Activated T-helper 1 cell treated with anti-CD3 and anti-CD28 coated beads, Interleukin-12 subunit alpha, Interleukin-12 subunit beta, Interleukin-2, Interleukin-4 antibody, amounts not matched to agents 30 ng/mL and 10 ng/mL and 1 ng/mL, durations not matched to agents 14 hours and 24 hours and 36 hours (primary cell): ENCODE results near the gene ANKRD33. TPM values are rescaled to one million over a fixed set of nuclear protein-coding genes. Genes with fewer than 3 reads are reported as not detected.

ENCODE experiments used
- DNase-seq: peaks from one replicate; pipeline ENCODE4 v3.0.0; 2021; ENCODE audit warnings: low spot score
- H3K27ac Mint-ChIP-seq: one replicate; pipeline ENCODE4 v1.8.0; 2021; ENCODE audit warnings: mild to moderate bottlenecking, mixed read lengths
- H3K27me3 Mint-ChIP-seq: one replicate; pipeline ENCODE4 v1.8.0; 2022; ENCODE audit warnings: mild to moderate bottlenecking, moderate library complexity, mixed read lengths; ENCODE audit not compliant: insufficient read depth
- H3K36me3 Mint-ChIP-seq: one replicate; pipeline ENCODE4 v1.8.0; 2021; ENCODE audit warnings: low read depth, mixed read lengths
- H3K4me1 Mint-ChIP-seq: one replicate; pipeline ENCODE4 v1.8.0; 2021; ENCODE audit warnings: low read depth, mixed read lengths
- H3K4me3 Mint-ChIP-seq: one replicate; pipeline ENCODE4 v1.8.0; 2021; ENCODE audit warnings: mild to moderate bottlenecking, moderate library complexity, mixed read lengths
- H3K9me3 Mint-ChIP-seq: one replicate; pipeline ENCODE4 v1.8.0; 2021; ENCODE audit warnings: mixed read lengths
- intact Hi-C: fragments of 100-400 bp; cut with micrococcal nuclease; formaldehyde crosslinking; loops from one replicate; pipeline ENCODE4 v1.15.1; 2024
- total RNA-seq: library from RNA; stranded (reverse); gene quantifications from 2 replicates; pipeline ENCODE4 v1.2.3, GENCODE V29; 2022

The ANKRD33 gene
- total RNA-seq, 1 donor from 2014 or later = not detected

- Mint-ChIP-seq H3K4me1 (no peaks in the 10 kb centered on the region), H3K27me3 (peaks cover 15% of the 10 kb centered on the region), H3K4me3 (no peak overlapping the region), H3K27ac (no peak overlapping the region), H3K36me3 (no peaks in the 10 kb centered on the region), H3K9me3 (no peaks in the 10 kb centered on the region)
- intact Hi-C loops = no loop called here
- no peak for DNase-seq
Measured at GRCh38 chr12:51901881-51902280, 14.0 kb downstream of the ANKRD33 start.

DNA sequence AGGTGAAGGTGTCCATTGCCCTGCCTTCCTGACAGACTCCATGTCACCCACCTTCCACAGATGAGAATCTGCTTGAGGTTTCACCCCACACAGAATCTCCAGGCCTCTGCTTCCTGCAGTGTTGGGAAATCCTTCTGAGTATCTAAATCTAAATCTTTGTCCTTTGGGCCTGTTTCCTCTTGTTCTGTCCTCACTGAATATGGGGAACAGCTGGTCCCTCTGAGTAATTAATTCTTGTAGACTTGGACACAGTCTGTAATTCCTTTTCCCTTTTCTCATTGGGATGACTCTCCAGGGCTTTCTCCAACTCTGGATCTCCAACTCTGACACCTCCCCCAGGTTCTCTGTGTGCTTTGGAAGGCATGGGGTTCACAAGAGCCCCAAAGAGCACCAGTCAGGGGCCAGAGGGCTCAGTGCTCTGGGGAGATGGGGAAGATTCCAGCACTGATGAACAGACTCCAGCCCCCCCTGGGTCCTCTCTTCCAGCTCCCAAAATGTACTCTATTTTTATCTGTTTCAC lies 17.1 kb downstream of the ANKRD33 start:
- Mint-ChIP-seq H3K4me3 (no peak overlapping the region), H3K36me3 (no peaks in the 10 kb centered on the region), H3K27me3 (peaks cover 36% of the 10 kb centered on the region), H3K27ac (no peak overlapping the region), H3K9me3 (no peaks in the 10 kb centered on the region), H3K4me1 (no peaks in the 10 kb centered on the region)
- DNase-seq = no peak
- intact Hi-C loops = no loop called here

DNA sequence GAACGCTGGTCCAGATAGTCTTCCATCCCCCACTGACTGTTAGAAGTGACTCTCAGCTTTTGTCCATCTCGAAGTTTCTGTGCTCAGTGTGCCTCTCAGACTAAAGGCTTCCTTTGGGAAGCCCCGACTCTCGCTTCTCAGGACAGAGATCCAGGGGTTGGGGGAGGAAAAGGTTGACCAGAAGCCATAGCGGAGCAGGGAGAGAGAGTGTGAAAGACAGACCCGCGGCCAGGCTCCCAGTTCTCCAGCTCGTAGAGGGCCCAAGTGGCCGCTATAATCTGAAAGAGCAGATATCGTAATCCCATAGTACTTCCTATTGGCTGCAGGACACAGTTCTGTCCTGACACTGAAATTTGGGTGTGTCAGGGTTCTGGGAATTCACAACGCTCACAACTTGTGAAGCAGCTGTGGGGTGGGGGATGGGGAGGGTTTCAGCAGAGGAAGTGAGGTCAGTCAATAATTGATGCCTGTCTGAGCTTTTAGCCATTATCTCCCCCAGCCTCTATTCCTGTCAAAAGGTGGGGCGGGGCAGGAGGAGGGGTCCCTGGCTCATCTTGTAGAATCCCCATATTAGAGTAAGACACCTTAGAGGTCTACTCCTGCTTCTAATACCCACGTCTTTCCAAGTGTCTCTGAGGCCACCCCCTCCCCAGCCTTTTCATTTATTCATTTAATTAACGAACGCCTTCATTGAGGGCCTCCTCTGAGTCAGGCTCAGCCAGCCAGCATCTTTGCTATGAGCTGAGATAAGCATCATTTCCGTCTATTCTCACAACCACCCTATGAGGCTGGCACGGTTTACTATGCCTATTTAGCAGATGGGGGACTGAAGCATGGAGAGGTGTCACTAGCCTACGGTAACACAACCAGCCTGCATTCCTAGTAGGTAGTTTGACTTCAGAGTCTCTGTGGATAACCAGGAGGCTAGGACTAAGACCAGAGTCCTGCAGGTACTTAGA lies 17.8 kb downstream of the ANKRD33 start:
- Mint-ChIP-seq H3K9me3 (no peaks in the 10 kb centered on the region), H3K4me1 (no peaks in the 10 kb centered on the region), H3K27ac (no peak overlapping the region), H3K36me3 (no peaks in the 10 kb centered on the region), H3K27me3 (peaks cover 39% of the 10 kb centered on the region), H3K4me3 (no peak overlapping the region)
- DNase-seq = no peak
- intact Hi-C loops = no loop called here

GRCh38 chr12:51906430-51907082 lies 18.7 kb downstream of the ANKRD33 start:
- Mint-ChIP-seq H3K4me3 (no peak overlapping the region), H3K27ac (no peak overlapping the region), H3K36me3 (no peaks in the 10 kb centered on the region), H3K27me3 (peaks cover 40% of the 10 kb centered on the region), H3K9me3 (no peaks in the 10 kb centered on the region), H3K4me1 (no peaks in the 10 kb centered on the region)
- intact Hi-C loops = no loop called here
- no peak for DNase-seq

- Mint-ChIP-seq H3K4me3 (no peak within 1 kb of the TSS), H3K27me3 (peaks cover 41% of the 10 kb centered on the region), H3K36me3 (no peaks in the 10 kb centered on the region), H3K4me1 (no peaks in the 10 kb centered on the region), H3K9me3 (no peaks in the 10 kb centered on the region), H3K27ac (no peak within 1 kb of the TSS)
- intact Hi-C loops = no loop called here
- DNase-seq = no peak
Measured at GRCh38 chr12:51907083-51907855, 19.4 kb downstream of the ANKRD33 start, which contains the start of gene ACVRL1. ACVRL1 (plus strand) TSS chr12:51907504; CDS start chr12:51912475, 4,971 bp downstream.

GRCh38 chr12:51907856-51908425 lies 20.0 kb downstream of the ANKRD33 start:
- no peaks in the 10 kb centered on the region for H3K36me3 Mint-ChIP-seq
- H3K27me3 Mint-ChIP-seq = peaks cover 41% of the 10 kb centered on the region
- intact Hi-C loops = no loop called here
- no peak for DNase-seq
- no peak overlapping the region for H3K4me3 Mint-ChIP-seq
- no peaks in the 10 kb centered on the region for H3K4me1 Mint-ChIP-seq
- no peak overlapping the region for H3K27ac Mint-ChIP-seq
- no peaks in the 10 kb centered on the region for H3K9me3 Mint-ChIP-seq

DNA sequence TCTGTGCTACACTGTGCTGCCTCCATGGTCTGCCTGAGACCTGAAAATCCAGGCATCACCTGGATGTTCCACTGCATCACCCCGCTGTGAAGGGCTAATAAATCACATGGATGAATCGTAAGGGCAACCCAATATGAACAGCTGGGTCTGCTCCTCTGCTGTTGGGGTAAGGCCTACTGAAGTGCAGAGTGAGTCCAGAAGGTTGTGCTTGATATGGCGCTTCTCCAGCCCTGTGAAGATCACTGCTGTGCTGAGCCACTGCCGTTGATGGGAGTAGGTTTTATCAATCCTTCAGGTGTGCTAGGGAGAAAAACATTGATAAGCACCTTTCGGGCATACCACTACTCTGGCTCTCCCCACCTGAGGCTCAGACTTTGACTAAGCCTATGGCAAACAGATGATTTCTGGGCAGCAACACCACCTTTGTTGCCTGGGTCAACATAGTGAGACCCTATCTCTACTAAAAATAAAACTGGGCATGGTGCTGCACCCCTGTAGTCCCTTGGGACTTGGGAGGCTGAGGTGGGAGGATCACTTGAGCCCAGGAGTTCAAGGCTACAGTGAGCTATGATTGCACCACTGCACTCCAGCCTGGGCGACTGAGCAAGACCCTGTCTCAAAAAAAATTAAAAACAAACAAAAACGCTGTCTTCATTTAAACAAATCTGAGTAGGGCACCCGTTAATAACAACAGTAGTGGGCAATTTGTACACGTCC lies 21.1 kb downstream of the ANKRD33 start:
- Mint-ChIP-seq H3K36me3 (no peaks in the 10 kb centered on the region), H3K27ac (no peak overlapping the region), H3K4me3 (no peak overlapping the region), H3K9me3 (no peaks in the 10 kb centered on the region), H3K4me1 (no peaks in the 10 kb centered on the region), H3K27me3 (peaks cover 41% of the 10 kb centered on the region)
- intact Hi-C loops = no loop called here
- DNase-seq = no peak

DNA sequence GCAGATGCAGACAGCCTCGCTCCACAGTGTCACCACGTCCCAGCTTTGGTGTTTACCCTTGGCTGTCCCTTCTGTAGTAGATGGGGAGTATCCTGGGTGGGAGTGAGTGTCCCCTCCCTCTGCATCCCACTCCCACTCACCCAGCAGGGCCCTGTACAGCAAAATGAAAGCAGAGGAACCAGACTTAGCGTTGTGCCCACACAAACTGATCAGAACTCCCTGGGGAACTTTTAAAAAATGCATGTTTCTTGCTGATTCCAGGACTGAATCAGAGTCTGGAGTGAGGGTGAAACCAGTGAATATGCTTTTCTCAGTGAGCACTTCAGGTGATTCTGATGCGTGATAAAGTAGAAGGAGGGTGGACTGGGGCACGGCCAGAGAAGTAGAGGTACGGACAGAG lies 22.3 kb downstream of the ANKRD33 start:
- H3K4me3 Mint-ChIP-seq = no peak overlapping the region
- H3K27ac Mint-ChIP-seq = no peak overlapping the region
- H3K27me3 Mint-ChIP-seq = peaks cover 39% of the 10 kb centered on the region
- intact Hi-C loops = no loop called here
- H3K36me3 Mint-ChIP-seq = no peaks in the 10 kb centered on the region
- H3K4me1 Mint-ChIP-seq = no peaks in the 10 kb centered on the region
- no peak for DNase-seq
- no peaks in the 10 kb centered on the region for H3K9me3 Mint-ChIP-seq

DNA sequence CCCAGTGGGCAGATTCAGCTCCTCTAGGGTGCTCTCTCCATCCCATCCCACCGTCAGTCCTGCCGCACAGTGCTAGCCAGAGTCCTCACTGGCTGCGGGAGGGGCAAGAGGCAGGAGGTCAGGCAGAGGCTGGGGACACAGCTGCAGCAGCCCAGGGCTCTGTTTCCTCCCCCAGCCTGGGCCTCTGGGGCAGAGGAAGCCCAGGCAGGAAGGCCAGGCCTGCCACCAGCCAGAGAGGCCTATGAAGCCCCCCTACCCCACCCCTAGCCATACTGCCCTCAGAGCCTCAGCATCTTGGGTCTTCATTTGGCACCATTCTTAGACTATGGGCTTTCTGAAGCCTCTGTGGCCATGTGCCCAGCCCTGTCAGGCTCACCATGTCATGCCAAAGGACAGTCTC lies 22.8 kb downstream of the ANKRD33 start:
- intact Hi-C loops = no loop called here
- Mint-ChIP-seq H3K36me3 (no peaks in the 10 kb centered on the region), H3K4me1 (no peaks in the 10 kb centered on the region), H3K27ac (no peak overlapping the region), H3K27me3 (peaks cover 34% of the 10 kb centered on the region), H3K9me3 (no peaks in the 10 kb centered on the region), H3K4me3 (no peak overlapping the region)
- DNase-seq = no peak

DNA sequence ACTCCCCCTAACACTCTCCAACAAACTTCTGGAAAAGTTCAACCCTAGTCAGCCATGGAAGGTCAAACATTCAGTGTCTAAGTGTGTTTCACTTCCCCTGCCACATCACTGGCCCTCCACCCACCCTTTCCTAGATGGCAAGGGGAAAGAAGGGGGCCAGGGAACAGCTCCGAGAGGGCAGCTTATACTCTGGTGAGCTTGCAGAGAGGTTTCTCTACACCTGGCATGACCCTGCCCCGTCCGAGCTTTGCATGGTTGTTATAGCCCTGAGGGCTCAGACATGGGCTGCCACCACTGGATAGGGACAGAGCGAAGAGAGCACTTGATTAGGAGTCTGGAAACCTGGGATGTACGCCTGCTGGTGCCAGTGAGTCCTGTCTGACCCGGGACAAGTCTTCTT lies 23.4 kb downstream of the ANKRD33 start:
- DNase-seq = no peak
- intact Hi-C loops = no loop called here
- Mint-ChIP-seq H3K27me3 (peaks cover 29% of the 10 kb centered on the region), H3K4me3 (no peak overlapping the region), H3K4me1 (no peaks in the 10 kb centered on the region), H3K27ac (no peak overlapping the region), H3K36me3 (no peaks in the 10 kb centered on the region), H3K9me3 (no peaks in the 10 kb centered on the region)

DNA sequence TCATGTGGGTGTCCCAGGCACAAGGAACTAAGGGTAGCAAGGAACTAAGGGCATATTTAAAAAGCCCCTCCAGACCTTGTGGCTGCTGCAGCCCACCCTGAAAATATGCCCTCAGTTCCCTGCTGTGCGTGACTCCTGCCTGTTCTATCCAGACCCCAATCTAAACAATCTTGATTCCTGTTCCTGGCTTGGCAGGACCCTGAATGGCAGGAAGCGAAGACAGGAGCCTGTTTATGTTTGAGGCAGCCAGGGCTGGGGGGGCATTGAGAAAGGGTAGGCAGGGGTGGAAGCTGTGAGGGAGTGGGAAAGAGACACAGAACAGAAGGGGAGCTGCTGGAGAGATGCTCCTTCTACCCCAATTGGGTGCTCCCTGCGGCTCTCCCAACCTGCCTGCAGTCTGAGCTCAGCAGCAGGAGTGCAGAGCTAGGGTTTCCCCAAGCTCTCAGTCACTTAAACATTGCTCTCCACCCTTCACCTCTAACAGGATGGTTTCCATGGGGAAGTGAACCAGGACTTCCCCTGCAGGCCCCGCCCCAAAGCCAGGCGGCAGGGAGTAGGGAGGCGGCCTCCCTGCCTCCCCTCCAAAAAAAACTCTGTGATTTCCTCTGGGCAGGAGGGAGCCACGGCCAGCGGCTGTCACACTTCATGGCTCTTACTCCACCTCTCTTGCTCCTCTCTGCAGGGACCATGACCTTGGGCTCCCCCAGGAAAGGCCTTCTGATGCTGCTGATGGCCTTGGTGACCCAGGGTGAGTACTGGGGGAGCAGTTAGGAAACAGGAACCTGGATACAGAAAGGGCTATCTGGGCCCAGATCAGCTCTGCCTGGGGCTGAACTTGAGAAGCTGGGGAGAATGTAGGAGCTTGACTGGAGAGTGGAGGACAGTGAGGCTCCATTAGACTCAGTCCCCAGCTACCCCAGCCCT lies 24.1 kb downstream of the ANKRD33 start:
- H3K27ac Mint-ChIP-seq = no peak overlapping the region
- H3K27me3 Mint-ChIP-seq = peaks cover 26% of the 10 kb centered on the region
- no peaks in the 10 kb centered on the region for H3K4me1 Mint-ChIP-seq
- H3K4me3 Mint-ChIP-seq = no peak overlapping the region
- intact Hi-C loops = no loop called here
- H3K9me3 Mint-ChIP-seq = no peaks in the 10 kb centered on the region
- no peaks in the 10 kb centered on the region for H3K36me3 Mint-ChIP-seq
- DNase-seq = no peak
